ENCODE data around the gene DUSP5. TPM values are rescaled to one million over a fixed set of nuclear protein-coding genes. Genes with fewer than 3 reads are reported as not detected.

Gene DUSP5
- total RNA-seq, 4 donors from 2014 or later, result 9.3 to 60.8 (median 31.0) TPM

- H3K27me3 ChIP-seq, result no peaks in the 10 kb centered on the region
- 57% methylated on average over 5 of the region's 5 CpGs for WGBS
- no peak overlapping the region for H3K4me3 ChIP-seq
- H3K27ac ChIP-seq, result no peak overlapping the region
- H3K36me3 ChIP-seq, result peaks cover 5% of the 10 kb centered on the region
- DNase-seq (ENCODE audit: low spot score in 2 of 2), result peak in 1 of 2 donors; percentile 48
- no peak for TF ChIP-seq CTCF (IDR thresholded peaks at IDR 0.05)
- TF ChIP-seq POLR2AphosphoS5 (IDR thresholded peaks at IDR 0.05), result no peak
- no peak for TF ChIP-seq EP300 (IDR thresholded peaks at IDR 0.05)
- TF ChIP-seq POLR2A (IDR thresholded peaks at IDR 0.05), result no peak
- no peaks in the 10 kb centered on the region for H3K4me1 ChIP-seq
- no peaks in the 10 kb centered on the region for H3K9me3 ChIP-seq
Observed at GRCh38 chr10:110512461-110513187, 14.9 kb downstream of the DUSP5 start.

DNA sequence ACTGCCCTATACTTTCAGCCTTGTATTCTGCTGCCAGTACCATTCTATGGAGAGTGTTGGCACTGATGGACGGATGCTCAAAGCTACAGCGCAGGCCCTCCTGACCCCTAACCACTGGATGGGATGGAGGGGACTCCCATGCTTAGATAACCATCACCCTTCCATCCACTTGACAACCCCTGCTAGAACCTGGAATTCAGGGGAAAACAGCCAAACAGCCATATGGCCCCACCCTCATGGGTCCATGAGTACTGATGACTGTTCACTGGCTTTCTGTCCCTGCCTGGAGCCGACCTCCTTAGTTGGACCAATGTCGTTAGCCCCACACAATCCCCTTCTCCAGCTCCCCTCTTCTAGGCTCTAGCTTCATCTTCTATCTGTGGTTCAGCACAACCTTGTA, 16.2 kb downstream of the DUSP5 start:
- DNase-seq (ENCODE audit: low spot score in 2 of 2), result peak in 1 of 2 donors; percentile 34
- H3K4me3 ChIP-seq, result no peak overlapping the region
- WGBS, result 93% methylated on average over 4 of the region's 4 CpGs
- peaks cover 5% of the 10 kb centered on the region for H3K36me3 ChIP-seq
- no peak for TF ChIP-seq POLR2AphosphoS5 (IDR thresholded peaks at IDR 0.05)
- no peak for TF ChIP-seq POLR2A (IDR thresholded peaks at IDR 0.05)
- no peak for TF ChIP-seq CTCF (IDR thresholded peaks at IDR 0.05)
- no peak for TF ChIP-seq EP300 (IDR thresholded peaks at IDR 0.05)
- H3K9me3 ChIP-seq, result no peaks in the 10 kb centered on the region
- H3K27me3 ChIP-seq, result no peaks in the 10 kb centered on the region
- H3K4me1 ChIP-seq, result no peaks in the 10 kb centered on the region
- H3K27ac ChIP-seq, result no peak overlapping the region

DNA sequence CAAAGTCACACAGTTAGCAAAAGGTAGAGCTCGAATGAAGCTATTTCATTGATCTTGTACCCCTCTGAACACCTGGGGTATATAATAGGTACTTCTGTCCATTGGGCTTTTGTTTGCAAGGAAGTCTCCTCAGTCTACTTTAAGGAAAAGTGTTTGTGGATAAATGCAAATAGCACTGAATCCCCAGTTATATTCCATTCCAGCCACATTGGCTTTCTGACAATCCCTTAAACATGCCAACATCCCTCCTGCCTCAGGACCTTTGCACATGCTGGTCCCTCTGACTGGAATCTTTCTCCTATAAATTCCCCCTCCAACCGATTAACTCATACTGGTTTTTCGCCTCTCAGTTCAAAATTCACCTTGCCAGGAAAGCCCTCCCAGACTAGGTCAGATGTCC, 17.1 kb downstream of the DUSP5 start:
- no peak for TF ChIP-seq EP300 (IDR thresholded peaks at IDR 0.05)
- no peak for TF ChIP-seq CTCF (IDR thresholded peaks at IDR 0.05)
- no peak for TF ChIP-seq POLR2AphosphoS5 (IDR thresholded peaks at IDR 0.05)
- no peak for TF ChIP-seq POLR2A (IDR thresholded peaks at IDR 0.05)
- H3K4me3 ChIP-seq, result no peak overlapping the region
- DNase-seq (ENCODE audit: low spot score in 2 of 2), result peak in 1 of 2 donors; percentile 6
- H3K36me3 ChIP-seq, result peaks cover 5% of the 10 kb centered on the region
- H3K9me3 ChIP-seq, result no peaks in the 10 kb centered on the region
- no peaks in the 10 kb centered on the region for H3K27me3 ChIP-seq
- H3K27ac ChIP-seq, result no peak overlapping the region
- H3K4me1 ChIP-seq, result no peaks in the 10 kb centered on the region
- WGBS, result 90% methylated on average over 3 of the region's 3 CpGs

DNA sequence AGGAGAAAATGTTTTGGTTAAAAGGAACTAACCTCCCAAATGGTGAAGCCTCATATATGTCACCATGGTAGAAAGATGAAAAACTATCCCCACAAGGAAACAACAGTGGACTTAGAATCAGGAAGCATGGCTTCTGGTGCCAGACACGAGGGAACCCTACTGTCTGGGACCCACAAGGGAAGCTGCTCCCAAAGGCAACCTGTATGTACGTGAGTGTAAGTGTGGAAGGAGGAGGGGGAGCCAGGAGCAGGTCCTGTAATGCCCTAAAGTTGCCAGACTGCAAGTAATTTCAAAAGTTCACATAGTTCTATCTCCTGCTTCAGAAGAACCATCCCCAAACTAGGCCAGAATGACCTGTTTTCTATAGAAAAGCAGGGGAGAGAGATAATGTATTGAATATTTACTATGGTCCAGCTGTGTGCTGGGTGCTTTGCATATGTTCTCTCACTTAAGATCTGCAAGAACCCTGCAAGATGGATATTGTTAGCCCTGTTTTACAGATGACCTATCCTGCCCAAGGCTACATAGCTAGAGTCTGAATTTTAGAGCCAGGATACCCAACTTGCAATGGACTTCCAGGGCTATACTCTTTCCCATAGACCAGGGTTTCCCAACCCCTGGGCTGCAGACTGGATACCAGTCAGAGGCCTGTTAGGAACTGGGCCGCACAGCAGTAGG, 19.2 kb downstream of the DUSP5 start:
- Histone ChIP-seq H3K9me3 (no peaks in the 10 kb centered on the region), H3K36me3 (peaks cover 2% of the 10 kb centered on the region), H3K27ac (no peak overlapping the region), H3K4me1 (no peaks in the 10 kb centered on the region), H3K27me3 (no peaks in the 10 kb centered on the region), H3K4me3 (no peak overlapping the region)
- 81% methylated on average over 3 of the region's 3 CpGs for WGBS
- peak in 1 of 2 donors; percentile 49 for DNase-seq (ENCODE audit: low spot score in 2 of 2)
- TF ChIP-seq POLR2AphosphoS5 (IDR thresholded peaks at IDR 0.05) (no peak), CTCF (IDR thresholded peaks at IDR 0.05) (no peak), EP300 (IDR thresholded peaks at IDR 0.05) (no peak), POLR2A (IDR thresholded peaks at IDR 0.05) (no peak)

GRCh38 chr10:110522365-110522988, 24.8 kb downstream of the DUSP5 start:
- TF ChIP-seq CTCF (IDR thresholded peaks at IDR 0.05), result no peak
- no peak for TF ChIP-seq POLR2AphosphoS5 (IDR thresholded peaks at IDR 0.05)
- TF ChIP-seq POLR2A (IDR thresholded peaks at IDR 0.05), result no peak
- TF ChIP-seq EP300 (IDR thresholded peaks at IDR 0.05), result no peak
- no peaks in the 10 kb centered on the region for H3K4me1 ChIP-seq
- H3K4me3 ChIP-seq, result no peak overlapping the region
- no peak for DNase-seq (ENCODE audit: low spot score in 2 of 2)
- no peak overlapping the region for H3K27ac ChIP-seq
- WGBS, result 88% methylated on average over 4 of the region's 4 CpGs
- H3K36me3 ChIP-seq, result no peaks in the 10 kb centered on the region
- no peaks in the 10 kb centered on the region for H3K9me3 ChIP-seq
- H3K27me3 ChIP-seq, result no peaks in the 10 kb centered on the region

All from suprapubic skin (tissue), 4 donors.